A673 (cell line): ENCODE results near the gene FBXO10. TPM values are rescaled to one million over a fixed set of nuclear protein-coding genes. Genes with fewer than 3 reads are reported as not detected.

Experiments
- BruUV-seq: library from RNA; stranded (reverse); fragments of 400-500 nt; replicated peaks from 2 replicates; lab custom pipeline; 2021; lab: Mats Ljungman, UMichigan
- CTCF ChIA-PET: fragments of 300-600 bp; sonication (Branson Sonifier 250); formaldehyde crosslinking; loops from one replicate; lab custom pipeline; 2022; ENCODE audit warnings: antibody characterized with exemption; lab: Charles Lee
- POLR2A ChIA-PET: fragments of 300-600 bp; sonication (Branson Sonifier 250); formaldehyde crosslinking; loops from one replicate; lab custom pipeline; 2022; ENCODE audit warnings: antibody characterized with exemption; ENCODE audit not compliant: low non-redundant PET; lab: Charles Lee
- DNase-seq: peaks from one replicate; pipeline ENCODE4 v3.0.0-alpha.2; 2015; ENCODE audit warnings: low spot score
- H3K27ac ChIP-seq: fragments of 200-600 bp; sonication (generic); 2 replicates; pipeline ENCODE4 v1.5.1; 2016; ENCODE audit warnings: mixed run types, low read depth, mild to moderate bottlenecking, mixed read lengths, antibody characterized with exemption, low read length; ENCODE audit not compliant: poor library complexity, severe bottlenecking
- H3K27me3 ChIP-seq: fragments of 200-600 bp; sonication (generic); replicated peaks from 2 replicates; pipeline ENCODE4 v1.6.1; 2017; ENCODE audit warnings: mixed run types, low read depth, mild to moderate bottlenecking, mixed read lengths, antibody characterized with exemption, low read length; ENCODE audit not compliant: insufficient read depth, poor library complexity
- H3K36me3 ChIP-seq: fragments of 200-600 bp; sonication (generic); 2 replicates; pipeline ENCODE4 v1.6.1; 2016; ENCODE audit warnings: mixed run types, mild to moderate bottlenecking, mixed read lengths, antibody characterized with exemption, low read length; ENCODE audit not compliant: insufficient read depth, poor library complexity, severe bottlenecking
- H3K4me1 ChIP-seq: fragments of 200-600 bp; sonication (generic); 2 replicates; pipeline ENCODE4 v1.6.1; 2017; ENCODE audit warnings: mixed run types, mild to moderate bottlenecking, mixed read lengths, antibody characterized with exemption, low read length; ENCODE audit not compliant: insufficient read depth, poor library complexity, severe bottlenecking
- H3K4me3 ChIP-seq: fragments of 200-600 bp; sonication (generic); 2 replicates; pipeline ENCODE4 v1.5.1; 2016; ENCODE audit warnings: low read depth, mixed run types, mild to moderate bottlenecking, mixed read lengths, low read length; ENCODE audit not compliant: poor library complexity, severe bottlenecking
- H3K9me3 ChIP-seq: fragments of 200-600 bp; sonication (generic); 2 replicates; pipeline ENCODE4 v1.6.1; 2016; ENCODE audit warnings: mixed run types, low read depth, mild to moderate bottlenecking, mixed read lengths, antibody characterized with exemption, low read length; ENCODE audit not compliant: poor library complexity, severe bottlenecking
- EZH2 ChIP-seq: fragments of 200-600 bp; sonication (generic); IDR thresholded peaks from 2 replicates; pipeline ENCODE4 v1.6.1; 2017; ENCODE audit warnings: borderline replicate concordance, low read depth, mild to moderate bottlenecking, mixed read lengths, antibody characterized with exemption, low read length; ENCODE audit not compliant: poor library complexity, severe bottlenecking
- intact Hi-C: fragments of 100-400 bp; cut with micrococcal nuclease; formaldehyde crosslinking; loops from one replicate; pipeline ENCODE4 v1.10.0; 2022; ENCODE audit not compliant: unreplicated experiment
- total RNA-seq: library from RNA; stranded (reverse); gene quantifications from 2 replicates; pipeline ENCODE4 v1.2.3, GENCODE V29; 2021
- TF ChIP-seq, protein P1 (sequence below): fragments of 300-800, 200-600 bp; sonication (generic); conservative IDR thresholded peaks from 2 replicates; pipeline ENCODE4 v1.5.1; 2017; ENCODE audit warnings: low read depth, mild to moderate bottlenecking, antibody characterized with exemption, low read length, moderate library complexity, mixed read lengths

FBXO10 gene
- total RNA-seq, 1 experiment from 2014 or later, result 14.5 TPM

DNA sequence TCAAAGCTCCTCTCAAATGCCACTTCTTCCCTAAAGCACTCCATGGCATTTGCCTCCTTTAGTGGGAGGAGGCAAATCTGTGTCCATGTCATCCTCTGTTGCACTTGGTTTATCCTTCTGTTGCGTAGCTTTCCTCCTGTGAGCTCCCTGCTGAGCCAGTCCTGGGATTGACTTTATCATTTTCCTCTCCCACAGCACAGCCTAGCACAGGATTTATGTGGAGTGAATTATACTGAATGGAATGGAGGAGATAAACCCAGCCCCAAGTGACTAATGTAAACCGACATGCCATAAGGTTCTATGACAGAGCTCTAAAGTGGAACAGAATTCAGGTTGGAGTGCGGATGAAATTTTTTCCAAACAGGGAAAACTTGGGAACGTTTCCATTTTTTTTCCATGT is 42.6 kb upstream of the FBXO10 start:
- TF ChIP-seq, protein P1, sequence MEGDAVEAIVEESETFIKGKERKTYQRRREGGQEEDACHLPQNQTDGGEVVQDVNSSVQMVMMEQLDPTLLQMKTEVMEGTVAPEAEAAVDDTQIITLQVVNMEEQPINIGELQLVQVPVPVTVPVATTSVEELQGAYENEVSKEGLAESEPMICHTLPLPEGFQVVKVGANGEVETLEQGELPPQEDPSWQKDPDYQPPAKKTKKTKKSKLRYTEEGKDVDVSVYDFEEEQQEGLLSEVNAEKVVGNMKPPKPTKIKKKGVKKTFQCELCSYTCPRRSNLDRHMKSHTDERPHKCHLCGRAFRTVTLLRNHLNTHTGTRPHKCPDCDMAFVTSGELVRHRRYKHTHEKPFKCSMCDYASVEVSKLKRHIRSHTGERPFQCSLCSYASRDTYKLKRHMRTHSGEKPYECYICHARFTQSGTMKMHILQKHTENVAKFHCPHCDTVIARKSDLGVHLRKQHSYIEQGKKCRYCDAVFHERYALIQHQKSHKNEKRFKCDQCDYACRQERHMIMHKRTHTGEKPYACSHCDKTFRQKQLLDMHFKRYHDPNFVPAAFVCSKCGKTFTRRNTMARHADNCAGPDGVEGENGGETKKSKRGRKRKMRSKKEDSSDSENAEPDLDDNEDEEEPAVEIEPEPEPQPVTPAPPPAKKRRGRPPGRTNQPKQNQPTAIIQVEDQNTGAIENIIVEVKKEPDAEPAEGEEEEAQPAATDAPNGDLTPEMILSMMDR, result no peak
- TF ChIP-seq EZH2, result no peak
- CTCF ChIA-PET, result no interaction called here
- intact Hi-C loops, result no loop called here
- H3K27ac ChIP-seq, result no peak overlapping the region
- no peak overlapping the region for H3K4me3 ChIP-seq
- no peak for DNase-seq
- POLR2A ChIA-PET, result no interaction called here
- no TSS peak for BruUV-seq
- peaks cover 8% of the 10 kb centered on the region for H3K4me1 ChIP-seq
- no peaks in the 10 kb centered on the region for H3K27me3 ChIP-seq
- no peaks in the 10 kb centered on the region for H3K36me3 ChIP-seq
- no peaks in the 10 kb centered on the region for H3K9me3 ChIP-seq

DNA sequence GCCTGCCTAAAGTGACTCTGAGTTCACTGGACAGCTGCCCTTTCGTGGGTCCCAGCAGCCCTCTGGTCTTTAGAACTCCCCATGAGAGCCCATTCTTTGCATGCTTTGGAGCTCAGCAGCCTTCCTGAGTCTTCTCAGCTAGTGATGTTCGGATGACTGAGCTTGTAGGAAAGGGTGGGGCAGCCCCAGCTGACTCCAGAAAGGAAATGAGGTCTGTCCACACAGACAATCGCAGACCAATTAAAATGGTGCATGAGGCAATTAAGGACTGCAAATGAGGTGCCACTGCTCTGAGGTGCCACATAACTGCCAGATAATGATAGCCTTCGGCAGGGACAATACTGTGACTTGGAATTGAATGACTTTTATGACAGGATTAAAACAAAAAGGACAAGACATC is 41.7 kb upstream of the FBXO10 start:
- Histone ChIP-seq H3K27me3 (no peaks in the 10 kb centered on the region), H3K4me3 (no peak overlapping the region), H3K4me1 (peaks cover 8% of the 10 kb centered on the region), H3K27ac (no peak overlapping the region), H3K36me3 (no peaks in the 10 kb centered on the region), H3K9me3 (no peaks in the 10 kb centered on the region)
- CTCF ChIA-PET, result no interaction called here
- no TSS peak for BruUV-seq
- DNase-seq, result peak; percentile 51
- POLR2A ChIA-PET, result no interaction called here
- TF ChIP-seq EZH2, result no peak
- TF ChIP-seq, protein P1, result no peak
- intact Hi-C loops, result no loop called here

DNA sequence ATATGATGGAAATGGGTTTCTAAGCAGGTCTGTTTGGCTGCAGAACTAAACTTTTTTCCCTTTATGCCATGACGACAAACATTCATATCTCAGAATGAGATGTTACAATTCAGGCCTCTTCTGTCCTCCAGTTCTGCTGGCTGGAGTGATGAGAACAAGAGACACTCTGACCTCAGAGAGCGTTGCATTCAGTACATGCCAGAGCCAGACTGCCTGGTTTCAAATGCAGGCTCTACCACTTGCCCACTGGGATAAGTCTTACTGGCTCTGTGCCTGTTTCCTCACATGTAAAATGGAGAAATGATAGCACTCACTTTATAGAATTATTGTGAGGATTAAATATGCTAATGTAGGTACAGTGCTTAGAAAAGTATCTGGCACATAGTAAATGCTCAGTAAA is 41.0 kb upstream of the FBXO10 start:
- ChIA-PET CTCF (no interaction called here), POLR2A (no interaction called here)
- Histone ChIP-seq H3K4me1 (peaks cover 8% of the 10 kb centered on the region), H3K36me3 (no peaks in the 10 kb centered on the region), H3K27ac (no peak overlapping the region), H3K9me3 (no peaks in the 10 kb centered on the region), H3K4me3 (no peak overlapping the region), H3K27me3 (no peaks in the 10 kb centered on the region)
- intact Hi-C loops, result no loop called here
- no peak for TF ChIP-seq EZH2
- TF ChIP-seq, protein P1, result no peak
- no peak for DNase-seq
- no TSS peak for BruUV-seq
